ENCODE data around the gene MIEF2. TPM values are rescaled to one million over a fixed set of nuclear protein-coding genes. Genes with fewer than 3 reads are reported as not detected.
A peak's percentile ranks its signal among the peaks of the same experiment; 100 is the strongest.
"Not testable (repeated sequence)": the region's sequence is repeated elsewhere in the genome, so short reads cannot be mapped to it uniquely, and the experiment has no call there.

MIEF2 gene
- 9.5 TPM for total RNA-seq
- long read RNA-seq, transcript MIEF2-201 (4 exons, 3,364 nt), result major isoform, 29 of 37 reads
- long read RNA-seq, partial matches to known transcripts, result 0 of 37 reads
- long read RNA-seq, other reads (novel, unspliced or antisense), result 5 of 37 reads

GRCh38 chr17:18260332-18261145 lies at the start of gene MIEF2:
Gene MIEF2 (plus strand): TSS chr17:18260662. CDS start chr17:18262721, 2,059 bp downstream.
- peak; percentile 92 for ATAC-seq
- peak; percentile 98 for DNase-seq
- Histone ChIP-seq H3K9me3 (no peaks in the 10 kb centered on the region), H3K36me3 (peaks cover 37% of the 10 kb centered on the region), H3K27me3 (ENCODE audit: low read depth) (no peaks in the 10 kb centered on the region), H3K4me3 (peak within 1 kb of the TSS; percentile 97), H3K4me1 (peaks cover 54% of the 10 kb centered on the region), H3K27ac (peak within 1 kb of the TSS; percentile 94)
- intact Hi-C loops (cut with DNase I), result no loop called here
- no peak for TF ChIP-seq CTCF (IDR thresholded peaks at IDR 0.05)

GRCh38 chr17:18213666-18214270 lies 46.7 kb upstream of the MIEF2 start:
- H3K9me3 ChIP-seq, result no peaks in the 10 kb centered on the region
- no peaks in the 10 kb centered on the region for H3K27me3 ChIP-seq (ENCODE audit: low read depth)
- no peak for TF ChIP-seq CTCF (IDR thresholded peaks at IDR 0.05)
- intact Hi-C loops (cut with DNase I), result no loop called here
- ATAC-seq (no peak), DNase-seq (no peak)
- no peak overlapping the region for H3K4me3 ChIP-seq
- H3K27ac ChIP-seq, result no peak overlapping the region
- H3K36me3 ChIP-seq, result peaks cover 23% of the 10 kb centered on the region
- H3K4me1 ChIP-seq, result peaks cover 2% of the 10 kb centered on the region

GRCh38 chr17:18216906-18217305 lies 43.6 kb upstream of the MIEF2 start:
- DNase-seq; H3K4me3 ChIP-seq; H3K9me3 ChIP-seq; intact Hi-C loops (cut with DNase I); H3K36me3 ChIP-seq; ATAC-seq; H3K4me1 ChIP-seq; H3K27ac ChIP-seq; H3K27me3 ChIP-seq (ENCODE audit: low read depth): not testable (repeated sequence)

- H3K27me3 ChIP-seq (ENCODE audit: low read depth), result no peaks in the 10 kb centered on the region
- H3K9me3 ChIP-seq, result no peaks in the 10 kb centered on the region
- no peak overlapping the region for H3K27ac ChIP-seq
- peak; percentile 91 to 93 for ATAC-seq
- H3K4me3 ChIP-seq, result no peak overlapping the region
- no peaks in the 10 kb centered on the region for H3K36me3 ChIP-seq
- DNase-seq, result peak; percentile 82
- intact Hi-C loops (cut with DNase I), result no loop called here
- TF ChIP-seq CTCF (IDR thresholded peaks at IDR 0.05), result peak; percentile 94
- peaks cover 8% of the 10 kb centered on the region for H3K4me1 ChIP-seq
These were observed 42.9 kb upstream of the MIEF2 start for GRCh38 chr17:18217412-18218015.

GRCh38 chr17:18218756-18219415 lies 41.6 kb upstream of the MIEF2 start:
- TF ChIP-seq CTCF (IDR thresholded peaks at IDR 0.05), result no peak
- peak in 1 of 2 donors; percentile 25 for ATAC-seq
- H3K9me3 ChIP-seq, result no peaks in the 10 kb centered on the region
- no peak overlapping the region for H3K27ac ChIP-seq
- H3K4me1 ChIP-seq, result peaks cover 8% of the 10 kb centered on the region
- no peak overlapping the region for H3K4me3 ChIP-seq
- intact Hi-C loops (cut with DNase I), result no loop called here
- H3K27me3 ChIP-seq (ENCODE audit: low read depth), result no peaks in the 10 kb centered on the region
- no peaks in the 10 kb centered on the region for H3K36me3 ChIP-seq
- DNase-seq, result no peak

All from lower lobe of right lung (tissue), 2 donors.